Mesendoderm (in vitro differentiated cells): ENCODE results near the gene CD200.

Source experiments
- DNase-seq: peaks from one replicate; pipeline ENCODE4 v3.0.0; 2013
- H2AK5ac ChIP-seq: 2 replicates; pipeline ENCODE4 v1.6.1; 2013; ENCODE audit warnings: low read length, inconsistent platforms
- H2BK120ac ChIP-seq: 2 replicates; pipeline ENCODE4 v1.6.1; 2013; ENCODE audit warnings: low read depth, mild to moderate bottlenecking, low read length, moderate library complexity, mixed read lengths
- H2BK15ac ChIP-seq: replicated peaks from 2 replicates; pipeline ENCODE4 v1.6.1; 2013; ENCODE audit warnings: low read depth, mild to moderate bottlenecking, moderate library complexity
- H2BK5ac ChIP-seq: 2 replicates; pipeline ENCODE4 v1.6.1; 2013; ENCODE audit warnings: low read length, inconsistent platforms
- H3K18ac ChIP-seq: 2 replicates; pipeline ENCODE4 v1.6.1; 2013; ENCODE audit warnings: mild to moderate bottlenecking, low read length, mixed read lengths
- H3K23ac ChIP-seq: one replicate; pipeline ENCODE4 v1.6.1; 2013; ENCODE audit warnings: low read length
- H3K27ac ChIP-seq: 2 replicates; pipeline ENCODE4 v1.5.1; 2013; ENCODE audit warnings: low read depth, mild to moderate bottlenecking, inconsistent platforms, low read length, moderate library complexity
- H3K27me3 ChIP-seq: 2 replicates; pipeline ENCODE4 v1.6.1; 2013; ENCODE audit warnings: low read length, control low read depth, mild to moderate bottlenecking, inconsistent platforms; ENCODE audit not compliant: insufficient read depth, poor library complexity
- H3K36me3 ChIP-seq: 2 replicates; pipeline ENCODE4 v1.6.1; 2013; ENCODE audit warnings: low read length, inconsistent platforms; ENCODE audit not compliant: control insufficient read depth, insufficient read depth
- H3K4ac ChIP-seq: one replicate; pipeline ENCODE4 v1.6.1; 2013; ENCODE audit warnings: low read depth, mild to moderate bottlenecking, low read length, moderate library complexity
- H3K4me1 ChIP-seq: 2 replicates; pipeline ENCODE4 v1.6.1; 2013; ENCODE audit warnings: low read depth, low read length, inconsistent platforms; ENCODE audit not compliant: control insufficient read depth
- H3K4me2 ChIP-seq: 2 replicates; pipeline ENCODE4 v1.6.1; 2013; ENCODE audit warnings: low read length
- H3K4me3 ChIP-seq: 2 replicates; pipeline ENCODE4 v1.5.1; 2013; ENCODE audit warnings: mild to moderate bottlenecking, low read length
- H3K56ac ChIP-seq: one replicate; pipeline ENCODE4 v1.6.1; 2013; ENCODE audit warnings: low read length
- H3K79me1 ChIP-seq: 2 replicates; pipeline ENCODE4 v1.6.1; 2013; ENCODE audit warnings: low read length, inconsistent platforms
- H3K79me2 ChIP-seq: 2 replicates; pipeline ENCODE4 v1.6.1; 2013; ENCODE audit warnings: mild to moderate bottlenecking, low read length; ENCODE audit not compliant: control insufficient read depth, insufficient read depth
- H3K9ac ChIP-seq: 2 replicates; pipeline ENCODE4 v1.6.1; 2013; ENCODE audit warnings: low read length, inconsistent platforms
- H4K5ac ChIP-seq: one replicate; pipeline ENCODE4 v1.6.1; 2013; ENCODE audit warnings: low read length
- H4K8ac ChIP-seq: one replicate; pipeline ENCODE4 v1.6.1; 2013; ENCODE audit warnings: low read depth, mild to moderate bottlenecking, control low read depth, low read length, moderate library complexity
- WGBS: extraction: QIAGEN DNeasy Blood & Tissue Kit; methylation state at CpG from one replicate; pipeline ENCODE4 v1.1.7; 2013; ENCODE audit warnings: low lambda C conversion rate, missing lambda C conversion rate; ENCODE audit not compliant: insufficient coverage; ENCODE audit errors: extremely low coverage; 5-methylcytosine and 5-hydroxymethylcytosine counted together

The CD200 gene

GRCh38 chr3:112392393-112393359, 59.7 kb downstream of the CD200 start:
- Histone ChIP-seq H3K36me3 (no peaks in the 10 kb centered on the region), H3K4me3 (no peak overlapping the region), H2BK5ac (no peak overlapping the region), H3K27ac (no peak overlapping the region), H3K79me2 (no peaks in the 10 kb centered on the region), H3K9ac (no peak overlapping the region), H2BK15ac (no peak overlapping the region), H3K79me1 (no peaks in the 10 kb centered on the region), H3K4me1 (peaks cover 10% of the 10 kb centered on the region), H3K23ac (no peak overlapping the region), H4K5ac (no peak overlapping the region), H4K8ac (no peak overlapping the region), H3K4ac (no peak overlapping the region), H3K56ac (no peak overlapping the region), H2AK5ac (no peak overlapping the region), H3K27me3 (no peaks in the 10 kb centered on the region), H3K4me2 (no peak overlapping the region), H3K18ac (no peak overlapping the region), H2BK120ac (no peak overlapping the region)
- DNase-seq, result no peak
- WGBS, result no CpG with 5 or more reads among the region's 6 CpGs

GRCh38 chr3:112393360-112393728, 60.4 kb downstream of the CD200 start:
- H2BK15ac ChIP-seq, result no peak overlapping the region
- H2AK5ac ChIP-seq, result no peak overlapping the region
- no peaks in the 10 kb centered on the region for H3K79me2 ChIP-seq
- H3K4ac ChIP-seq, result no peak overlapping the region
- H2BK5ac ChIP-seq, result no peak overlapping the region
- no peak overlapping the region for H3K4me2 ChIP-seq
- no peak overlapping the region for H3K4me3 ChIP-seq
- DNase-seq, result no peak
- no peak overlapping the region for H3K23ac ChIP-seq
- H3K9ac ChIP-seq, result no peak overlapping the region
- H4K5ac ChIP-seq, result no peak overlapping the region
- H4K8ac ChIP-seq, result no peak overlapping the region
- H3K27ac ChIP-seq, result no peak overlapping the region
- no CpG with 5 or more reads among the region's 3 CpGs for WGBS
- H3K4me1 ChIP-seq, result peaks cover 12% of the 10 kb centered on the region
- no peak overlapping the region for H2BK120ac ChIP-seq
- H3K79me1 ChIP-seq, result no peaks in the 10 kb centered on the region
- H3K18ac ChIP-seq, result no peak overlapping the region
- H3K36me3 ChIP-seq, result no peaks in the 10 kb centered on the region
- H3K56ac ChIP-seq, result no peak overlapping the region
- H3K27me3 ChIP-seq, result no peaks in the 10 kb centered on the region

GRCh38 chr3:112394003-112394640, 61.2 kb downstream of the CD200 start:
- Histone ChIP-seq H2BK120ac (no peak overlapping the region), H3K23ac (no peak overlapping the region), H2AK5ac (no peak overlapping the region), H4K8ac (no peak overlapping the region), H4K5ac (no peak overlapping the region), H2BK5ac (no peak overlapping the region), H3K9ac (no peak overlapping the region), H3K27me3 (no peaks in the 10 kb centered on the region), H3K18ac (no peak overlapping the region), H3K56ac (no peak overlapping the region), H3K4me1 (peaks cover 12% of the 10 kb centered on the region), H2BK15ac (no peak overlapping the region), H3K36me3 (no peaks in the 10 kb centered on the region), H3K4ac (no peak overlapping the region), H3K27ac (no peak overlapping the region), H3K79me1 (no peaks in the 10 kb centered on the region), H3K79me2 (no peaks in the 10 kb centered on the region), H3K4me3 (no peak overlapping the region), H3K4me2 (no peak overlapping the region)
- WGBS, result no CpG with 5 or more reads among the region's 4 CpGs
- DNase-seq, result no peak

- H3K4me3 ChIP-seq, result no peak overlapping the region
- H3K4ac ChIP-seq, result no peak overlapping the region
- H4K8ac ChIP-seq, result no peak overlapping the region
- WGBS, result no CpG with 5 or more reads among the region's 5 CpGs
- peak overlapping the region; percentile 48 for H2BK5ac ChIP-seq
- H3K79me1 ChIP-seq, result no peaks in the 10 kb centered on the region
- no peak overlapping the region for H3K27ac ChIP-seq
- no peaks in the 10 kb centered on the region for H3K79me2 ChIP-seq
- no peak overlapping the region for H3K9ac ChIP-seq
- no peak overlapping the region for H3K18ac ChIP-seq
- no peak overlapping the region for H2AK5ac ChIP-seq
- H2BK120ac ChIP-seq, result peak overlapping the region; percentile 1
- no peak overlapping the region for H3K4me2 ChIP-seq
- no peak overlapping the region for H3K56ac ChIP-seq
- no peak overlapping the region for H4K5ac ChIP-seq
- H3K23ac ChIP-seq, result no peak overlapping the region
- H2BK15ac ChIP-seq, result no peak overlapping the region
- H3K27me3 ChIP-seq, result no peaks in the 10 kb centered on the region
- DNase-seq, result no peak
- H3K4me1 ChIP-seq, result peaks cover 15% of the 10 kb centered on the region
- no peaks in the 10 kb centered on the region for H3K36me3 ChIP-seq
Measured at GRCh38 chr3:112395181-112395895, 62.4 kb downstream of the CD200 start.

- Histone ChIP-seq H3K27me3 (no peaks in the 10 kb centered on the region), H3K4me2 (no peak overlapping the region), H3K27ac (no peak overlapping the region), H3K18ac (no peak overlapping the region), H3K23ac (no peak overlapping the region), H2BK120ac (no peak overlapping the region), H3K4me3 (no peak overlapping the region), H3K9ac (no peak overlapping the region), H4K8ac (no peak overlapping the region), H3K79me2 (no peaks in the 10 kb centered on the region), H2AK5ac (no peak overlapping the region), H3K4ac (no peak overlapping the region), H3K36me3 (no peaks in the 10 kb centered on the region), H2BK15ac (no peak overlapping the region), H2BK5ac (no peak overlapping the region), H4K5ac (no peak overlapping the region), H3K56ac (no peak overlapping the region), H3K4me1 (peaks cover 13% of the 10 kb centered on the region), H3K79me1 (no peaks in the 10 kb centered on the region)
- no CpG with 5 or more reads among the region's 1 CpG for WGBS
- no peak for DNase-seq
Measured at GRCh38 chr3:112395896-112396290, 62.9 kb downstream of the CD200 start.
